ENCODE data around the gene MIPOL1.
"Not testable (repeated sequence)": the region's sequence is repeated elsewhere in the genome, so short reads cannot be mapped to it uniquely, and the experiment has no call there.

MIPOL1 gene

GRCh38 chr14:37411079-37411735 is 213.5 kb downstream of the MIPOL1 start:
- DNase-seq = no peak

GRCh38 chr14:37413050-37413449 is 215.3 kb downstream of the MIPOL1 start:
- DNase-seq = no peak

- DNase-seq = no peak
Measured at GRCh38 chr14:37413504-37414003, 215.8 kb downstream of the MIPOL1 start.

- DNase-seq = no peak
Measured at GRCh38 chr14:37416264-37416663, 218.5 kb downstream of the MIPOL1 start.

DNA sequence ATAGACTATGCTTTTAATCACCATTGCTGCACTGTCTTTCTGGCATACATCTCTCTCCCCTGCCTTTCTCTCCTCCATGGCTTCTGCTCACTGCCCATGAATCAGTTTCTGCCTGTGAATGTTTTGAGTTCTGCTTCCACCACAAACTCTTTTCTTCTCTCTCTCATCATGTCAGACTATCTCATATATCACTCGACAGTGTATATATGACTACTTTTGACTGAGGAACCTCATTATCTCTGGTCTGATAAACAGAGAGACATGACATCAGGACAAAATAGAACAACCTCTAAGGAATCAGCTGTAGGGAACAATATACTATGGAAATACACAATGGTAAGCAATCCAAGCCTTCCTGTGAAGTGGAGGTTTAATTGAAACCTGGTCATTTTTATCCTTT is 219.4 kb downstream of the MIPOL1 start:
- no peak for DNase-seq

DNA sequence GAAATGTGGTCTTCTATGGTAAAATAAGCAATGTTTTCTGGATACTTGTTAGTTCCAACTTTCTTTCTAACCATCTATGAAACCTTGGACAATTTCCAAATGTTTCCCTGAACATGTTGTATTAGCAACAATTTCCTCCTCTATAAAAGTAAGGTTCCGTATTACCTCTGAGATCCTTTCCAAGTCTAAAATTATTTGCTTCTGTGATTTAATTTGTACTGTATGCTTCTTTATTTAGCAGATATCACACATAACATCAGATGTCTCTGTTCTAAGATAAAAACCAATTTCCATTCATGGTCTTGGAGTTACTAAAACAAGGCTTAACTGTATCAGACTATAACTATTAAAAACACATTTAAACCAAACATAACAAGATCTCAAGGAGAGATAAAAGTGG is 220.1 kb downstream of the MIPOL1 start:
- DNase-seq = no peak

DNA sequence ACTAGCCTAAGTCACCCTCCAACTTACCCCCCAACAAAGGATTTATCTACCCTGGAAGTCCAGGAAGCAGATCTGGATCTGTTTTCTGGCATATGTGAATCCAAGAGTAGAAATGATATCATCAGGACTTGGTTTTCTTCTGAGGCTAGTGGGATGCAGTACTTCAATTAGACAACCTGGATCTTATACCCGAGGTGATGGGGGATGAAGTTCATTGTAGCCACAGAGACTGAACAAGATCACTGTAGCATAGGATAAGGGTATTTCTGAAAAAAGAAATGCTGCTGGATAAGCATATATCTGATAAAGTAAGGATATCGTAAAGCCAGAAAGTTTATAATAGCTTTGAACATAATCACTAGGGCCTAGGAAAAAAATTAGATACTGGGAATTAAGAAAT is 222.9 kb downstream of the MIPOL1 start:
- no peak for DNase-seq

GRCh38 chr14:37422319-37422718 is 224.6 kb downstream of the MIPOL1 start:
- DNase-seq = no peak

DNA sequence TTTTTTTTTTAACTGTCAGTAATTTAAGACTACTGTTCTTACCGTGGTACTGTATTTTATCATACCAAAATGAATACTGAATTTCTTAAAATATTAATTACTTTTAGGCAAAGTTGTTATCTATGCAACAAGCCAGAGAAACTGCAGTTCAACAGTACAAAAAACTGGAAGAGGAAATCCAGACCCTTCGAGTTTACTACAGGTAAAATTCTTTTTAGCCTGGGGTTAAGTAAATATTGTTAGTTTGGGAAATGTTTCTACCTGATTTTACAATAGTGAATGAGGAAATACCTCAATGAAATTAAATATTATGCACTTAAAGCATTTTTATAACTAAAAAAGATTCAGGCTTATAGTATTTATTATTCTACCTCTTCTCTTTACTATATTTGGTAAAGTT is 225.0 kb downstream of the MIPOL1 start:
- no peak for DNase-seq

- no peak for DNase-seq
Measured at GRCh38 chr14:37428954-37429353, 231.2 kb downstream of the MIPOL1 start.

GRCh38 chr14:37429618-37430017 is 231.9 kb downstream of the MIPOL1 start:
- DNase-seq = no peak

DNA sequence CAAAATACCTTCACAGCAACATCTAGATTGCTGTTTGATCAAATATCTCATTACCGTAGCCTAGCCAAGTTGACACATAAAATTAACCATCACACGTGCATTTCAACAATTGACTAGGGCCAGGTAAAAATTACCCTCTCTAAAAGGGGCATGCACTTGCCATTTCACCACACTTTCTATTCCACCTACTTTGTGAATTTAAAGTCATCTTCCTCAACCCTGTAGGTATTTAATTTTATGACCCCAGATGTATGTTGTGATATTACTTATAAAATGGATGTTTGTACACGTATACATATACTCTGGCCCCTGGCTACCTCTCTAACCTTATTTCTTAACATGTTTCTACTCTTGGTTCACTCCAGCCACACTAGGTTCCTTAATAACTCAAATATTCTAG is 237.1 kb downstream of the MIPOL1 start:
- DNase-seq = no peak

DNA sequence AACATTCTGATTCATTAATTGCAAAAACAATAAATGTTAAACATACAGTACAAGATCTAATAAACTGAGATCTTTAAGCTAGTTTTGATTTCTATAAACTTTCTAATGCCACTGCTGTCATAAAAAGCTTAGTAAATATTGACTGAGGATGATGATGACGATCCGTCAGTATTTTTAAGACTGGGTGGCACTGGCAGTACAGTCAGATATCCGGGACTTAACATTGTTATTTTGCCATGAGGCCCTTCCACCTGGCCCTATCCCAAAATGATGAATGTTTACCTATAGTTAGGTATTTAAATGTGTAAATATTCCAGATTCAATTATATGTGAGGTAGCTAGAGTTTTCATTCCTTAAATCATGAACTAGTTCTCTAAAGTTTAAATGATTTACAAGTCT is 238.8 kb downstream of the MIPOL1 start:
- DNase-seq = no peak

DNA sequence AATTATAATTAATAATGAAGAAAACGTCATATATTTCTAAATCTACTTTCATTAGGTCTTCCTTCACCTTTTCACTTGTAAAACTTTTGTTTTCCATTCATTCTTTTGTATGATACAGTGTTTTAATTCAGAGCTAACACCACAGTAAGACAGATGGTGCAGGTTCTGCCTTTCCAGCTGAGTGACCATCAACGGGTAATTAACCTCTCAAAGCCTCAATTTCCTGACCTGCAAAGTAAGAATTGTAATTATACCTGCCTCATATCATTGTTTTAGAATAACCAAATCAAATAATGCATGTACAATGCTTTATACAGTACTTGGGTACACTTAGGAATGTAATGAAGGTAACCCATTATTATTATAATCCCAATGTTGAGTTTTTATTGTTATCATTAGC is 239.8 kb downstream of the MIPOL1 start:
- no peak for DNase-seq

GRCh38 chr14:37438444-37438843 is 240.7 kb downstream of the MIPOL1 start:
- DNase-seq = no peak

GRCh38 chr14:37443461-37443860 is 245.7 kb downstream of the MIPOL1 start:
- no peak for DNase-seq

DNA sequence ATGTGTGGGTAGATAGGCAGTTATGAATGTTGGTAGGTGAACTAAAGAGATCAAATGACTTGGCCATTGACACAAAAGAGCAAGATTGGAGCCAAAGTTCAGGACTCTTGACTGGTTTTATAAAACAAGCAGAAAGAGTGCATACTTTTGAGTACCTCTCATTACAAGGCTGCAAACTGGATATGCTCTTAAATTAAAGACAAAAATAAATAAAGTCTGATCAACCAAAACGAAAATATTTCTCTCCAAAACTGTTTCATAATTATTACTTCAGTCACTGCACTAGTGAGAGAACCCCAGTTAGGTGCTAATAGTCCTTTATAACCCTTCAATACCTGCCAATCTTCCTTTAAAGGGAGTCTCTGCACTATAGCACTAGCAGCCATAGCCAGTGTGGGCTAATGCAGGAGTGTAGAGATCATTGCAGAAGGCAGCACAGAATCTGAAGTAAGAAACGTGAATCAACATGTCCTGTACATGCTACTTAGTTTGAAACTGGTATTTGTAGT is 250.2 kb downstream of the MIPOL1 start:
- no peak for DNase-seq

DNA sequence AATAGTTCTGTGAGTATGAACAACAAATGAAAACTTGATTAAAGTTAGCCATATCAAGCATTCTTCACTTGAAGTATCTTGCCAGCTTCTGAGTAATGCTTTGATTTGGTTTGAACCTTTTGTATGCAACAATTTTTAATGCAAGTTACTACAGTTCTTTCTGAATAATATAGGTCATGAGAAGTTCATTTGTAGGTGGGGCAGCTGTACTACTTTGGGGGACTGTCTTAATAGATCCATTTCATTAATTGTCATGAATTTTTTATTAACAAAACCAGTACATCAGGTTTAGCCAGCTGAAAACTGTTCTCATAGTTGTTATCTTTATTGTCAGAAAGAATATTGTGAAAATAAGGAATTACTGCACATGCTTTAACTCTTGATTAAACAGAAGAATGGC is 254.6 kb downstream of the MIPOL1 start:
- no peak for DNase-seq

GRCh38 chr14:37453985-37454384 is 256.2 kb downstream of the MIPOL1 start:
- no peak for DNase-seq

GRCh38 chr14:37457334-37457733 is 259.6 kb downstream of the MIPOL1 start:
- DNase-seq = no peak

- DNase-seq = not testable (repeated sequence)
Measured at GRCh38 chr14:37462426-37462825, 264.7 kb downstream of the MIPOL1 start.

GRCh38 chr14:37464192-37464858 is 266.6 kb downstream of the MIPOL1 start:
- no peak for DNase-seq

GRCh38 chr14:37466003-37466622 is 268.4 kb downstream of the MIPOL1 start:
- no peak for DNase-seq

DNA sequence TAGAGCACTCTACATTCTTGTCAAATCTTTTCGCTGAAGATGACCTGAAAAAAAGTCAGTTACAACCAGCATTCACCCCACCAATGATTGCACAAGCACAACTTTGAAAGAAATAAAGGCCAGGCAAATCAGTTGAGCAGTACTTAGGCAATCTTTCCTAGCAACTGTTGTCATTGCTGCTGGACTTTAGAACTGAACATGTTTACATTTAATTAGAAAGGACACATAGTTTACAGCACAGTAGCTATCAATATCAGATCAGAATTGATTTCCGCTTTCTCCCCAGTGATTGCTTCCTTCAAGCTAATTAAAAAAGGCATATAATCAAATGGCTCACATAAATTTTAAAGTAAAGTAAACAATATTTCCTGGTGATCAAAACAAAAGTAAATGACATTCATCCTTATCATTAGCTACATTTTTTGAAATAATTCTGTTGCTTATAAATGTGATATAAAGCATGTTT is 268.9 kb downstream of the MIPOL1 start:
- no peak for DNase-seq

All from NCI-H2227 treated with DMSO at 0.1 percent for 48 hours (cell line).